H1 (cell line): Measurements from ENCODE around the gene ZYX.

ENCODE experiments used
- CBX5 ChIP-seq: fragments of 300-800, 300-1000 bp; sonication (generic); IDR thresholded peaks from 2 replicates; pipeline ENCODE4 v1.7.1; 2016; ENCODE audit warnings: antibody characterized with exemption, low read length, low read depth
- CEBPB ChIP-seq: IDR thresholded peaks from 2 replicates; pipeline ENCODE4 v1.6.1; 2012; ENCODE audit warnings: low read depth, low read length
- CTCF ChIP-seq, 3 experiments: IDR thresholded peaks; 1 replicate in 2 of 3; 2 replicates in 1 of 3; pipeline versions ENCODE4 v1.5.1 to v1.6.1; 2011; ENCODE audit warnings: low read length in 3 of 3, mild to moderate bottlenecking in 3 of 3, inconsistent platforms in 2 of 3, low read depth in 1 of 3, moderate library complexity in 1 of 3; ENCODE audit not compliant: insufficient read depth in 1 of 3; ENCODE audit errors: control extremely low read depth in 1 of 3
- EP300 ChIP-seq, 2 experiments: IDR thresholded peaks; 1 replicate in 1 of 2; 2 replicates in 1 of 2; pipeline ENCODE4 v1.6.1; 2011 to 2012; ENCODE audit warnings: low read depth in 2 of 2, low read length in 2 of 2, mild to moderate bottlenecking in 2 of 2, borderline replicate concordance in 1 of 2, inconsistent platforms in 1 of 2, moderate library complexity in 1 of 2
- NANOG ChIP-seq: IDR thresholded peaks from 2 replicates; pipeline ENCODE4 v1.6.1; 2011; ENCODE audit warnings: low read length, low read depth, mild to moderate bottlenecking, inconsistent platforms; ENCODE audit not compliant: insufficient read depth, poor library complexity, severe bottlenecking
- NRF1 ChIP-seq: IDR thresholded peaks from 2 replicates; pipeline ENCODE4 v1.6.1; 2011; ENCODE audit warnings: mild to moderate bottlenecking, low read depth, low read length, improper control_type of control experiment
- TAF1 ChIP-seq: IDR thresholded peaks from 2 replicates; pipeline ENCODE4 v1.6.1; 2011; ENCODE audit warnings: mild to moderate bottlenecking, low read depth, low read length
- TCF12 ChIP-seq: IDR thresholded peaks from 2 replicates; pipeline ENCODE4 v1.6.1; 2011; ENCODE audit warnings: low read depth, mild to moderate bottlenecking, low read length
- YY1 ChIP-seq: IDR thresholded peaks from 2 replicates; pipeline ENCODE4 v1.6.1; 2011; ENCODE audit warnings: low read depth, mild to moderate bottlenecking, low read length
- ZNF274 ChIP-seq: IDR thresholded peaks from 2 replicates; pipeline ENCODE4 v1.7.0; 2012; ENCODE audit warnings: low read length, borderline replicate concordance; ENCODE audit errors: extremely low read depth

- TF ChIP-seq NANOG (no peak), EP300 (IDR thresholded peaks at IDR 0.05; ENCODE audit: borderline replicate concordance in 1 of 2, low read depth in 2 of 2, low read length in 2 of 2) (no peak), CTCF (IDR thresholded peaks at IDR 0.05; ENCODE audit: control extremely low read depth in 1 of 3, insufficient read depth in 1 of 3, low read depth in 1 of 3, low read length in 3 of 3) (no peak), TAF1 (no peak), NRF1 (no peak), YY1 (no peak), CEBPB (no peak), CBX5 (no peak), ZNF274 (no peak), TCF12 (no peak)
Observed at GRCh38 chr7:143396182-143396581, 15.0 kb downstream of the ZYX start.
